ENCODE data around the gene FOXA2.
"Not testable (repeated sequence)": the region's sequence is repeated elsewhere in the genome, so short reads cannot be mapped to it uniquely, and the experiment has no call there.

The FOXA2 gene

GRCh38 chr20:22584522-22584921 is at the start of gene FOXA2:
Gene FOXA2 (minus strand): TSS chr20:22584572. CDS start chr20:22584278, 294 bp downstream.
- no peak for DNase-seq

GRCh38 chr20:22630701-22631100 is 46.3 kb upstream of the FOXA2 start:
- DNase-seq: no peak

- no peak for DNase-seq
Measured at GRCh38 chr20:22629927-22630326, 45.6 kb upstream of the FOXA2 start.

- DNase-seq: no peak
Measured at GRCh38 chr20:22629447-22629846, 45.1 kb upstream of the FOXA2 start.

GRCh38 chr20:22626496-22626895 is 42.1 kb upstream of the FOXA2 start:
- DNase-seq: no peak

GRCh38 chr20:22623211-22623610 is 38.8 kb upstream of the FOXA2 start:
- DNase-seq: no peak

- DNase-seq: no peak
Measured at GRCh38 chr20:22620342-22620741, 36.0 kb upstream of the FOXA2 start.

- DNase-seq: no peak
Measured at GRCh38 chr20:22619806-22620205, 35.4 kb upstream of the FOXA2 start.

GRCh38 chr20:22619272-22619671 is 34.9 kb upstream of the FOXA2 start:
- DNase-seq: no peak

GRCh38 chr20:22617160-22617559 is 32.8 kb upstream of the FOXA2 start:
- no peak for DNase-seq

GRCh38 chr20:22616551-22616950 is 32.2 kb upstream of the FOXA2 start:
- no peak for DNase-seq

GRCh38 chr20:22615425-22615824 is 31.1 kb upstream of the FOXA2 start:
- no peak for DNase-seq

- no peak for DNase-seq
Measured at GRCh38 chr20:22611636-22612035, 27.3 kb upstream of the FOXA2 start.

GRCh38 chr20:22607695-22608094 is 23.3 kb upstream of the FOXA2 start:
- no peak for DNase-seq

GRCh38 chr20:22604815-22605214 is 20.4 kb upstream of the FOXA2 start:
- DNase-seq: no peak

GRCh38 chr20:22601361-22602141 is 17.2 kb upstream of the FOXA2 start:
- no peak for DNase-seq

- DNase-seq: not testable (repeated sequence)
Measured at GRCh38 chr20:22599258-22599657, 14.9 kb upstream of the FOXA2 start.

GRCh38 chr20:22597303-22597702 is 12.9 kb upstream of the FOXA2 start:
- no peak for DNase-seq

GRCh38 chr20:22590662-22591061 is 6.3 kb upstream of the FOXA2 start:
- no peak for DNase-seq

- DNase-seq: no peak
Measured at GRCh38 chr20:22586645-22587310, 2.4 kb upstream of the FOXA2 start.

- no peak for DNase-seq
Measured at GRCh38 chr20:22585786-22586493, 1.6 kb upstream of the FOXA2 start.

- DNase-seq: no peak
Measured at GRCh38 chr20:22584922-22585785, 782 bp upstream of the FOXA2 start.
